WTC11 (cell line): ENCODE results near the gene EYA2. TPM values are rescaled to one million over a fixed set of nuclear protein-coding genes. Genes with fewer than 3 reads are reported as not detected.

Experiments used
- ATAC-seq: fragments of 200-7000 bp; cut with Tn5 transposase; 2 replicates; pipeline ENCODE4 v1.10.0; 2021; ENCODE audit warnings: mild to moderate bottlenecking, moderate library complexity
- CTCF ChIA-PET: fragments of 300-600 bp; sonication (Branson Sonifier 250); formaldehyde crosslinking; loops from one replicate; lab custom pipeline; 2021; ENCODE audit warnings: antibody characterized with exemption; lab: Charles Lee
- POLR2A ChIA-PET: fragments of 350-600 bp; sonication (Branson Sonifier 250); formaldehyde crosslinking; loops from one replicate; lab custom pipeline; 2021; ENCODE audit warnings: antibody characterized with exemption; lab: Charles Lee
- DNase-seq: peaks from one replicate; pipeline ENCODE4 v3.0.0; 2021; ENCODE audit warnings: low spot score
- H3K27ac Mint-ChIP-seq: 2 replicates; pipeline ENCODE4 v1.8.0; 2021; ENCODE audit warnings: mixed read lengths
- H3K27me3 Mint-ChIP-seq: 2 replicates; pipeline ENCODE4 v1.8.0; 2021; ENCODE audit warnings: low read depth, mild to moderate bottlenecking, moderate library complexity, mixed read lengths
- H3K36me3 Mint-ChIP-seq: 2 replicates; pipeline ENCODE4 v1.8.0; 2021; ENCODE audit warnings: mixed read lengths
- H3K4me1 Mint-ChIP-seq: 2 replicates; pipeline ENCODE4 v1.8.0; 2022; ENCODE audit warnings: mixed read lengths
- H3K4me3 Mint-ChIP-seq: 2 replicates; pipeline ENCODE4 v1.8.0; 2021; ENCODE audit warnings: mild to moderate bottlenecking, moderate library complexity, mixed read lengths
- H3K9me3 Mint-ChIP-seq: 2 replicates; pipeline ENCODE4 v1.8.0; 2021; ENCODE audit warnings: mixed read lengths
- E2F1 ChIP-seq: sonication (generic); formaldehyde crosslinking; IDR thresholded peaks from 2 replicates; pipeline ENCODE4 v1.8.0; 2022; ENCODE audit warnings: mild to moderate bottlenecking, missing genetic modification reagents
- EMX1 ChIP-seq: fragments of 250-450 bp; sonication (Bioruptor Pico); IDR thresholded peaks from 2 replicates; pipeline ENCODE4 v1.8.0; 2021; ENCODE audit warnings: mild to moderate bottlenecking
- FOXP4 ChIP-seq: sonication (generic); formaldehyde crosslinking; IDR thresholded peaks from 2 replicates; pipeline ENCODE4 v1.8.0; 2022; ENCODE audit warnings: mild to moderate bottlenecking, missing genetic modification reagents
- GABPB1 ChIP-seq: sonication (generic); formaldehyde crosslinking; IDR thresholded peaks from 2 replicates; pipeline ENCODE4 v1.8.1; 2023; ENCODE audit warnings: mild to moderate bottlenecking, missing genetic modification reagents
- GTF2I ChIP-seq: fragments of 250-450 bp; sonication (Bioruptor Pico); conservative IDR thresholded peaks from 2 replicates; pipeline ENCODE4 v1.4.0; 2021; ENCODE audit warnings: mild to moderate bottlenecking
- MLX ChIP-seq: sonication (generic); formaldehyde crosslinking; IDR thresholded peaks from 2 replicates; pipeline ENCODE4 v1.8.1; 2023; ENCODE audit warnings: mild to moderate bottlenecking, missing genetic modification reagents, moderate library complexity
- NFE2L1 ChIP-seq: sonication (generic); formaldehyde crosslinking; IDR thresholded peaks from 2 replicates; pipeline ENCODE4 v1.8.1; 2023; ENCODE audit warnings: missing genetic modification reagents
- NR1H2 ChIP-seq: sonication (generic); formaldehyde crosslinking; IDR thresholded peaks from 2 replicates; pipeline ENCODE4 v1.9.0; 2021; ENCODE audit warnings: mild to moderate bottlenecking, moderate library complexity, missing genetic modification reagents
- NR3C1 ChIP-seq: sonication (generic); formaldehyde crosslinking; conservative IDR thresholded peaks from 2 replicates; pipeline ENCODE4 v1.8.1; 2023; ENCODE audit warnings: low read depth, mild to moderate bottlenecking, missing genetic modification reagents
- OVOL2 ChIP-seq: fragments of 250-450 bp; sonication (Bioruptor Pico); IDR thresholded peaks from 2 replicates; pipeline ENCODE4 v1.9.0; 2021; ENCODE audit warnings: mild to moderate bottlenecking, borderline replicate concordance
- RELA ChIP-seq: sonication (generic); formaldehyde crosslinking; IDR thresholded peaks from 2 replicates; pipeline ENCODE4 v1.8.1; 2022; ENCODE audit warnings: missing genetic modification reagents, mild to moderate bottlenecking, borderline replicate concordance
- TEAD1 ChIP-seq: sonication (generic); formaldehyde crosslinking; IDR thresholded peaks from 2 replicates; pipeline ENCODE4 v1.8.0; 2022; ENCODE audit warnings: mild to moderate bottlenecking, missing genetic modification reagents
- USF1 ChIP-seq: sonication (generic); formaldehyde crosslinking; IDR thresholded peaks from 2 replicates; pipeline ENCODE4 v1.8.0; 2022; ENCODE audit warnings: mild to moderate bottlenecking, missing genetic modification reagents
- ZBTB21 ChIP-seq: sonication (generic); formaldehyde crosslinking; IDR thresholded peaks from 2 replicates; pipeline ENCODE4 v1.8.1; 2023; ENCODE audit warnings: mild to moderate bottlenecking, missing genetic modification reagents, borderline replicate concordance
- ZNF263 ChIP-seq: sonication (generic); formaldehyde crosslinking; IDR thresholded peaks from 2 replicates; pipeline ENCODE4 v1.8.1; 2022; ENCODE audit warnings: low read depth, mild to moderate bottlenecking, moderate library complexity, missing genetic modification reagents
- ZNF317 ChIP-seq: sonication (generic); formaldehyde crosslinking; IDR thresholded peaks from 2 replicates; pipeline ENCODE4 v1.8.1; 2023; ENCODE audit warnings: low read depth, mild to moderate bottlenecking, moderate library complexity, missing genetic modification reagents, borderline replicate concordance
- total RNA-seq: library from RNA; stranded (reverse); gene quantifications from 3 replicates; pipeline ENCODE4 v1.2.3, GENCODE V29; 2021
- TF ChIP-seq, protein P1 (sequence below): sonication (generic); formaldehyde crosslinking; IDR thresholded peaks from 2 replicates; pipeline ENCODE4 v1.8.1; 2023; ENCODE audit warnings: mild to moderate bottlenecking, missing genetic modification reagents, moderate library complexity
- TF ChIP-seq, protein P2 (sequence below): sonication (generic); formaldehyde crosslinking; IDR thresholded peaks from 2 replicates; pipeline ENCODE4 v1.8.0; 2022; ENCODE audit warnings: mild to moderate bottlenecking, missing genetic modification reagents
- TF ChIP-seq, protein P3 (sequence below): sonication (generic); formaldehyde crosslinking; IDR thresholded peaks from 2 replicates; pipeline ENCODE4 v1.8.1; 2022; ENCODE audit warnings: mild to moderate bottlenecking, moderate library complexity, missing genetic modification reagents

The EYA2 gene
- total RNA-seq, 1 experiment from 2014 or later = 1.5 TPM

DNA sequence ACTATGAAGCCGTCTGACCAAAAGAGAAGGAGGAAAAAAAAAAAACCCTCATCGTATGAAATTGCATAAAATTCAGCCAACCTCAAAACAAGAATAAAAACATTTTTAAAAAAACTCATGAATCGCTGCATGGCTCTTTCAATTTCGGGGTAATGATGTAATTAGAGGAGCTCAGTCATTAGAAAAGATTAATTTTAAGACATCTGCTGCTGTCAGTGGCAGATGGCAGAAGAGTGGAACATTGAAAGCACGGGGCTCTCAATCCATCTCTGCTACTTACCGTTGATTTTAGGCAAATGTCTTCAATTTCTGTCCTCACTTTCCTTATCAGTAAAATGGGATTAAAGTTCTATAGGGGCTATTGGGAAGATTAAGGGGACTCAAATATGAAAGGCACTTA, 79.1 kb downstream of the EYA2 start:
- no peak for ATAC-seq
- Mint-ChIP-seq H3K27ac (no peak overlapping the region), H3K9me3 (peaks cover 9% of the 10 kb centered on the region), H3K4me1 (peaks cover 10% of the 10 kb centered on the region), H3K4me3 (no peak overlapping the region), H3K27me3 (no peaks in the 10 kb centered on the region), H3K36me3 (no peaks in the 10 kb centered on the region)
- no peak for DNase-seq
- ChIA-PET CTCF (no interaction called here), POLR2A (no interaction called here)
- TF ChIP-seq ZNF317 (CRISPR knock-in tag) (no peak), ZBTB21 (CRISPR knock-in tag) (no peak)
- TF ChIP-seq, protein P1, sequence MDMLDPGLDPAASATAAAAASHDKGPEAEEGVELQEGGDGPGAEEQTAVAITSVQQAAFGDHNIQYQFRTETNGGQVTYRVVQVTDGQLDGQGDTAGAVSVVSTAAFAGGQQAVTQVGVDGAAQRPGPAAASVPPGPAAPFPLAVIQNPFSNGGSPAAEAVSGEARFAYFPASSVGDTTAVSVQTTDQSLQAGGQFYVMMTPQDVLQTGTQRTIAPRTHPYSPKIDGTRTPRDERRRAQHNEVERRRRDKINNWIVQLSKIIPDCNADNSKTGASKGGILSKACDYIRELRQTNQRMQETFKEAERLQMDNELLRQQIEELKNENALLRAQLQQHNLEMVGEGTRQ = no peak

- no peak overlapping the region for H3K4me3 Mint-ChIP-seq
- no peak for TF ChIP-seq GABPB1 (CRISPR knock-in tag)
- TF ChIP-seq USF1 (CRISPR knock-in tag) = no peak
- TF ChIP-seq GTF2I = no peak
- no peak for TF ChIP-seq E2F1 (CRISPR knock-in tag)
- TF ChIP-seq OVOL2 = no peak
- TF ChIP-seq NFE2L1 = no peak
- TF ChIP-seq ZNF263 (CRISPR knock-in tag) = no peak
- TF ChIP-seq MLX (CRISPR knock-in tag) = no peak
- no peak for TF ChIP-seq TEAD1 (CRISPR knock-in tag)
- TF ChIP-seq RELA (CRISPR knock-in tag) = no peak
- TF ChIP-seq EMX1 (CRISPR knock-in tag) = no peak
- TF ChIP-seq NR1H2 = no peak
- no peak for TF ChIP-seq FOXP4 (CRISPR knock-in tag)
- TF ChIP-seq, all 79 proteins: peak for 0
- H3K27me3 Mint-ChIP-seq = no peaks in the 10 kb centered on the region
- ChIA-PET POLR2A (no interaction called here), CTCF (no interaction called here)
- peaks cover 9% of the 10 kb centered on the region for H3K9me3 Mint-ChIP-seq
- DNase-seq (no peak), ATAC-seq (no peak)
- no peaks in the 10 kb centered on the region for H3K36me3 Mint-ChIP-seq
- H3K4me1 Mint-ChIP-seq = peaks cover 18% of the 10 kb centered on the region
- no peak overlapping the region for H3K27ac Mint-ChIP-seq
These were observed 80.2 kb downstream of the EYA2 start for GRCh38 chr20:46974669-46975434.

- no peaks in the 10 kb centered on the region for H3K27me3 Mint-ChIP-seq
- peaks cover 16% of the 10 kb centered on the region for H3K4me1 Mint-ChIP-seq
- no peak for TF ChIP-seq USF1 (CRISPR knock-in tag)
- no peak for TF ChIP-seq ZNF263 (CRISPR knock-in tag)
- TF ChIP-seq, protein P2, sequence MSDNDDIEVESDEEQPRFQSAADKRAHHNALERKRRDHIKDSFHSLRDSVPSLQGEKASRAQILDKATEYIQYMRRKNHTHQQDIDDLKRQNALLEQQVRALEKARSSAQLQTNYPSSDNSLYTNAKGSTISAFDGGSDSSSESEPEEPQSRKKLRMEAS (CRISPR knock-in tag) = no peak
- no peak for TF ChIP-seq NR3C1
- TF ChIP-seq, protein P3, sequence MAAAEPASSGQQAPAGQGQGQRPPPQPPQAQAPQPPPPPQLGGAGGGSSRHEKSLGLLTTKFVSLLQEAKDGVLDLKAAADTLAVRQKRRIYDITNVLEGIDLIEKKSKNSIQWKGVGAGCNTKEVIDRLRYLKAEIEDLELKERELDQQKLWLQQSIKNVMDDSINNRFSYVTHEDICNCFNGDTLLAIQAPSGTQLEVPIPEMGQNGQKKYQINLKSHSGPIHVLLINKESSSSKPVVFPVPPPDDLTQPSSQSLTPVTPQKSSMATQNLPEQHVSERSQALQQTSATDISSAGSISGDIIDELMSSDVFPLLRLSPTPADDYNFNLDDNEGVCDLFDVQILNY = no peak
- TF ChIP-seq RELA (CRISPR knock-in tag) = no peak
- DNase-seq (no peak), ATAC-seq (no peak)
- CTCF ChIA-PET = no interaction called here
- POLR2A ChIA-PET = no interaction called here
- no peaks in the 10 kb centered on the region for H3K36me3 Mint-ChIP-seq
- no peak overlapping the region for H3K27ac Mint-ChIP-seq
- H3K4me3 Mint-ChIP-seq = no peak overlapping the region
- H3K9me3 Mint-ChIP-seq = peaks cover 4% of the 10 kb centered on the region
These were observed 81.3 kb downstream of the EYA2 start for GRCh38 chr20:46975976-46976375.
